Measurements from ENCODE around the gene GAS5. TPM values are rescaled to one million over a fixed set of nuclear protein-coding genes. Genes with fewer than 3 reads are reported as not detected.

The GAS5 gene
- total RNA-seq, 1 donor from 2014 or later, result 416 TPM

- no peak for DNase-seq (ENCODE audit: low read depth, low spot score)
Observed at GRCh38 chr1:173827611-173828010, 40.2 kb downstream of the GAS5 start.

- peak; percentile 96 for DNase-seq (ENCODE audit: low read depth, low spot score)
Observed at GRCh38 chr1:173824315-173825081, 43.3 kb downstream of the GAS5 start, which contains the start of the genes CENPL and DARS2. CENPL (minus strand) TSS chr1:173824883; CDS start chr1:173811299, 13,584 bp downstream. DARS2 (plus strand) TSS chr1:173824673; CDS start chr1:173825230, 557 bp downstream.

- no peak for DNase-seq (ENCODE audit: low read depth, low spot score)
Observed at GRCh38 chr1:173823781-173824314, 43.9 kb downstream of the GAS5 start.

- DNase-seq (ENCODE audit: low read depth, low spot score), result no peak
Observed at GRCh38 chr1:173821680-173822079, 46.1 kb downstream of the GAS5 start.

GRCh38 chr1:173818459-173818858, 49.3 kb downstream of the GAS5 start:
- DNase-seq (ENCODE audit: low read depth, low spot score), result no peak

Other genes with a start within 250 kb of the GAS5 start
- not detected in 2 replicates for gene TEX50, start 232.7 kb downstream of the GAS5 start, total RNA-seq
- gene ANKRD45, start 198.1 kb downstream of the GAS5 start, total RNA-seq, result 0.20 and 0.49 TPM in 2 replicates
- gene KLHL20, start 153.0 kb downstream of the GAS5 start, total RNA-seq, result 34.1 and 48.8 TPM in 2 replicates
- gene DARS2, start 43.3 kb downstream of the GAS5 start, total RNA-seq, result 18.7 and 34.6 TPM in 2 replicates
- 17.5 and 35.8 TPM in 2 replicates for gene CENPL, start 43.1 kb downstream of the GAS5 start, total RNA-seq
- 3.6 and 5.6 TPM in 2 replicates for gene ZBTB37, start 391 bp upstream of the GAS5 start, total RNA-seq
- gene SERPINC1, start 49.3 kb upstream of the GAS5 start, total RNA-seq, result 0.14 TPM in 1 of 2 replicates, not detected in the other
- gene RC3H1, start 154.4 kb upstream of the GAS5 start, total RNA-seq, result 15.9 and 25.6 TPM in 2 replicates